SK-N-SH (cell line): ENCODE measurements around the gene COQ10B. TPM values are rescaled to one million over a fixed set of nuclear protein-coding genes. Genes with fewer than 3 reads are reported as not detected.
A peak's percentile ranks its signal among the peaks of the same experiment; 100 is the strongest.

ENCODE experiments used
- CTCF ChIA-PET: fragments of 300-600, 350-600 bp; formaldehyde crosslinking; extraction: SDS; loops from one replicate; lab custom pipeline; 2021; lab: Yijun Ruan, JAX
- POLR2A ChIA-PET: fragments of 350-600 bp; sonication (Branson Sonifier 250); formaldehyde crosslinking; extraction: SDS; loops from one replicate; lab custom pipeline; 2020; ENCODE audit warnings: antibody characterized with exemption, inconsistent platforms; lab: Yijun Ruan, JAX
- DNase-seq: peaks from one replicate; pipeline ENCODE4 v3.0.0; 2012
- H2AFZ ChIP-seq: fragments of 200-600 bp; sonication (generic); 2 replicates; pipeline ENCODE4 v1.8.1; 2016; ENCODE audit warnings: antibody characterized with exemption, mild to moderate bottlenecking, low read depth
- H3F3A ChIP-seq: fragments of 200-600 bp; sonication (generic); replicated peaks from 2 replicates; pipeline ENCODE3; 2016; ENCODE audit warnings: antibody characterized with exemption, mild to moderate bottlenecking; ENCODE audit not compliant: insufficient read depth
- H3K27ac ChIP-seq, 2 experiments: fragments of 200-500 bp in 1 of 2; fragments of 200-600 bp in 1 of 2; sonication (Bioruptor generic) in 1 of 2; sonication (generic), shearing (Covaris generic) in 1 of 2; 2 replicates each; pipeline versions ENCODE4 v1.5.1 to v1.6.1; 2014 to 2016; ENCODE audit warnings: low read depth in 2 of 2, inconsistent platforms in 1 of 2, low read length in 1 of 2, mild to moderate bottlenecking in 1 of 2, mixed read lengths in 1 of 2
- H3K27me3 ChIP-seq: fragments of 200-600 bp; sonication (generic), shearing (Covaris generic); 2 replicates; pipeline ENCODE4 v1.6.1; 2016; ENCODE audit warnings: mixed run types; ENCODE audit not compliant: insufficient read depth
- H3K36me3 ChIP-seq, 2 experiments: fragments of 200-500 bp in 1 of 2; fragments of 200-600 bp in 1 of 2; sonication (Bioruptor generic) in 1 of 2; sonication (generic) in 1 of 2; replicated peaks in 1 of 2; 2 replicates each; pipeline versions ENCODE3 to v1.5.1; 2014 to 2016; ENCODE audit warnings: low read length in 1 of 2, mild to moderate bottlenecking in 1 of 2; ENCODE audit not compliant: insufficient read depth in 2 of 2, control insufficient read depth in 1 of 2
- H3K4me1 ChIP-seq, 2 experiments: fragments of 200-500 bp in 1 of 2; fragments of 200-600 bp in 1 of 2; sonication (Bioruptor generic) in 1 of 2; sonication (generic), shearing (Covaris generic) in 1 of 2; 2 replicates each; pipeline versions ENCODE4 v1.5.1 to v1.6.1; 2014 to 2016; ENCODE audit warnings: low read depth in 1 of 2, low read length in 1 of 2, mixed run types in 1 of 2; ENCODE audit not compliant: insufficient read depth in 2 of 2, control insufficient read depth in 1 of 2
- H3K4me2 ChIP-seq: fragments of 200-600 bp; sonication (generic), shearing (Covaris generic); 2 replicates; pipeline ENCODE4 v1.6.1; 2017; ENCODE audit warnings: mixed run types
- H3K4me3 ChIP-seq, 2 experiments: fragments of 200-500 bp in 1 of 2; fragments of 200-600 bp in 1 of 2; sonication (Bioruptor generic) in 1 of 2; sonication (generic), shearing (Covaris generic) in 1 of 2; 2 replicates each; pipeline versions ENCODE4 v1.5.1 to v1.8.1; 2014 to 2016; ENCODE audit warnings: low read depth in 2 of 2, inconsistent platforms in 1 of 2, low read length in 1 of 2, mild to moderate bottlenecking in 1 of 2, mixed read lengths in 1 of 2, moderate library complexity in 1 of 2
- H3K79me2 ChIP-seq: fragments of 200-600 bp; sonication (generic); 2 replicates; pipeline ENCODE4 v1.8.1; 2017; ENCODE audit warnings: mild to moderate bottlenecking; ENCODE audit not compliant: insufficient read depth
- H3K9ac ChIP-seq: fragments of 200-600 bp; sonication (generic); 2 replicates; pipeline ENCODE4 v1.6.1; 2017; ENCODE audit warnings: mixed run types
- H3K9me2 ChIP-seq: fragments of 200-600 bp; sonication (generic); 2 replicates; pipeline ENCODE4 v1.6.1; 2017; ENCODE audit warnings: mixed run types
- H3K9me3 ChIP-seq: fragments of 200-600 bp; sonication (generic); 2 replicates; pipeline ENCODE4 v1.6.1; 2017; ENCODE audit warnings: mixed run types, mild to moderate bottlenecking, moderate library complexity
- H4K20me1 ChIP-seq: fragments of 200-600 bp; sonication (generic); 2 replicates; pipeline ENCODE4 v1.6.1; 2017; ENCODE audit warnings: mild to moderate bottlenecking, mixed run types; ENCODE audit not compliant: insufficient read depth
- EZH2phosphoT487 ChIP-seq: fragments of 200-600 bp; sonication (generic); IDR thresholded peaks from 2 replicates; pipeline ENCODE4 v1.6.1; 2017; ENCODE audit warnings: low read depth, mixed run types, mild to moderate bottlenecking, antibody characterized with exemption, moderate library complexity, borderline replicate concordance
- FOSL2 ChIP-seq: IDR thresholded peaks from 2 replicates; pipeline ENCODE4 v1.4.0; 2012; ENCODE audit warnings: low read depth, mild to moderate bottlenecking, moderate library complexity, borderline replicate concordance
- FOXM1 ChIP-seq: IDR thresholded peaks from 2 replicates; pipeline ENCODE4 v1.4.0; 2012; ENCODE audit warnings: low read depth, mild to moderate bottlenecking
- IRF3 ChIP-seq: fragments of 150-350 bp; IDR thresholded peaks from 2 replicates; pipeline ENCODE4 v1.6.1; 2016; ENCODE audit warnings: mild to moderate bottlenecking, low read depth, low read length
- JUND ChIP-seq: IDR thresholded peaks from 2 replicates; pipeline ENCODE4 v1.4.0; 2012
- POLR2AphosphoS5 ChIP-seq: IDR thresholded peaks from 2 replicates; pipeline ENCODE4 v1.6.1; 2012; ENCODE audit warnings: low read depth, low read length
- REST ChIP-seq: IDR thresholded peaks from 2 replicates; pipeline ENCODE4 v1.6.1; 2012; ENCODE audit warnings: mild to moderate bottlenecking, low read depth, low read length, moderate library complexity
- TEAD4 ChIP-seq: IDR thresholded peaks from 2 replicates; pipeline ENCODE4 v1.4.0; 2012; ENCODE audit warnings: mild to moderate bottlenecking, borderline replicate concordance; ENCODE audit not compliant: insufficient read depth
- USF2 ChIP-seq: fragments of 150-350 bp; IDR thresholded peaks from 2 replicates; pipeline ENCODE4 v1.6.1; 2017; ENCODE audit warnings: antibody characterized with exemption, low read length, low read depth, borderline replicate concordance
- YY1 ChIP-seq: IDR thresholded peaks from 2 replicates; pipeline ENCODE4 v1.4.0; 2012; ENCODE audit warnings: low read depth, mild to moderate bottlenecking
- WGBS: methylation state at CpG from one replicate; pipeline ENCODE4 v1.1.6; 2017; ENCODE audit warnings: low lambda C conversion rate; 5-methylcytosine and 5-hydroxymethylcytosine counted together
- polyA plus RNA-seq, 3 experiments: library from polyadenylated mRNA; depleted of rRNA; stranded (reverse); fragments of >200 nt; gene quantifications; 2 replicates each; pipeline ENCODE4 v1.2.3, GENCODE V29; 2012
- TF ChIP-seq, protein P1 (sequence below): IDR thresholded peaks from 2 replicates; pipeline ENCODE4 v1.4.0; 2012; ENCODE audit warnings: low read depth

COQ10B gene
- polyA plus RNA-seq, 1 of the 3 experiments (the other 2 are of a cell fraction) = 3.6 TPM

GRCh38 chr2:197514754-197515153 is 61.4 kb downstream of the COQ10B start:
- DNase-seq = peak; percentile 3
- POLR2A ChIA-PET = interaction anchor here (2.2 to 3.0 kb wide), 2 partner anchors 8 to 15 kb away, joined by 8 to 46 read pairs; partner anchors contain the start of genes HSPD1 and HSPE1
- Histone ChIP-seq H3F3A (peaks cover 3% of the 10 kb centered on the region), H2AFZ (peak overlapping the region; percentile 98), H3K4me2 (peak overlapping the region; percentile 99), H3K27me3 (no peaks in the 10 kb centered on the region), H3K27ac (peak overlapping the region; percentile 79 to 97), H3K4me3 (peak overlapping the region; percentile 77 to 89; a peak in 3 of 4 replicates), H4K20me1 (peaks cover 26% of the 10 kb centered on the region), H3K9me3 (no peaks in the 10 kb centered on the region), H3K9ac (peak overlapping the region; percentile 91; the same call in 1 of the 2 replicates), H3K4me1 (peaks cover 0 to 8% of the 10 kb centered on the region in 2 experiments), H3K9me2 (no peaks in the 10 kb centered on the region), H3K36me3 (peaks cover 0 to 8% of the 10 kb centered on the region in 2 experiments), H3K79me2 (peaks cover 39% of the 10 kb centered on the region)
- CTCF ChIA-PET = interaction anchor here (1.3 kb wide), 1 partner anchor 10 kb away, joined by 6 read pairs; no protein-coding TSS in a partner anchor
- 93% methylated on average over 3 of the region's 3 CpGs for WGBS
- TF ChIP-seq JUND (no peak), POLR2AphosphoS5 (no peak), YY1 (no peak), IRF3 (no peak), REST (no peak), TEAD4 (no peak), FOSL2 (no peak), USF2 (no peak), EZH2phosphoT487 (no peak), FOXM1 (no peak)
- TF ChIP-seq, protein P1, sequence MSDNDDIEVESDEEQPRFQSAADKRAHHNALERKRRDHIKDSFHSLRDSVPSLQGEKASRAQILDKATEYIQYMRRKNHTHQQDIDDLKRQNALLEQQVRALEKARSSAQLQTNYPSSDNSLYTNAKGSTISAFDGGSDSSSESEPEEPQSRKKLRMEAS = no peak
- TF ChIP-seq, all 33 proteins: peak for 0
